Mucosa of descending colon (tissue), 3 donors: ENCODE data around the gene MRPL34. TPM values are rescaled to one million over a fixed set of nuclear protein-coding genes. Genes with fewer than 3 reads are reported as not detected.

ENCODE experiments used
- ATAC-seq: fragments of 200-7000 bp; cut with Tn5 transposase; one replicate; pipeline ENCODE4 v1.9.1; 2020; ENCODE audit warnings: mild to moderate bottlenecking, moderate library complexity
- DNase-seq, 3 donors: peaks; one replicate each; pipeline ENCODE4 v3.0.0-alpha.2; 2020
- H3K36me3 ChIP-seq: fragments of 200-600 bp; one replicate; pipeline ENCODE4 v1.8.0; 2021; ENCODE audit warnings: low read depth, mild to moderate bottlenecking
- H3K4me1 ChIP-seq: fragments of 200-600 bp; one replicate; pipeline ENCODE4 v1.8.0; 2021; ENCODE audit warnings: low read depth, mild to moderate bottlenecking
- H3K4me3 ChIP-seq: fragments of 200-600 bp; one replicate; pipeline ENCODE4 v1.8.0; 2021; ENCODE audit warnings: mild to moderate bottlenecking
- H3K9me3 ChIP-seq: fragments of 200-600 bp; one replicate; pipeline ENCODE4 v1.8.0; 2021; ENCODE audit warnings: mild to moderate bottlenecking
- intact Hi-C, 2 donors: fragments of 100-400 bp; cut with DNase I in 1 of 2; cut with micrococcal nuclease in 1 of 2; formaldehyde crosslinking; loops; one replicate each; pipeline versions ENCODE4 v1.11.0 to v1.11.1; 2022; cut with DNase I, micrococcal nuclease
- total RNA-seq, 3 donors: library from RNA; stranded (reverse); fragmentation: NEBNext Ultra II Directional in 2 of 3; extraction: Animal tissue kit (Norgen Biotek cat#: 25700) in 2 of 3; gene quantifications; one replicate each; pipeline versions ENCODE4 v1.2.1 to v1.2.4, GENCODE V29; 2021 to 2023
- TF ChIP-seq, protein P1 (sequence below): fragments of 200-600 bp; IDR thresholded peaks from one replicate; pipeline ENCODE4 v1.8.0; 2022; ENCODE audit warnings: antibody characterized with exemption, mild to moderate bottlenecking
- donor health status: DM: no; HTN: no; CAD: no; lungs with moderate emphysema.
- donor health status: DM: no; HTN: no; CAD: no.
- donor health status: DM: no; HTN: yes; CAD: no.

Gene MRPL34
- total RNA-seq, 3 donors from 2014 or later = 124 to 148 (median 145) TPM

DNA sequence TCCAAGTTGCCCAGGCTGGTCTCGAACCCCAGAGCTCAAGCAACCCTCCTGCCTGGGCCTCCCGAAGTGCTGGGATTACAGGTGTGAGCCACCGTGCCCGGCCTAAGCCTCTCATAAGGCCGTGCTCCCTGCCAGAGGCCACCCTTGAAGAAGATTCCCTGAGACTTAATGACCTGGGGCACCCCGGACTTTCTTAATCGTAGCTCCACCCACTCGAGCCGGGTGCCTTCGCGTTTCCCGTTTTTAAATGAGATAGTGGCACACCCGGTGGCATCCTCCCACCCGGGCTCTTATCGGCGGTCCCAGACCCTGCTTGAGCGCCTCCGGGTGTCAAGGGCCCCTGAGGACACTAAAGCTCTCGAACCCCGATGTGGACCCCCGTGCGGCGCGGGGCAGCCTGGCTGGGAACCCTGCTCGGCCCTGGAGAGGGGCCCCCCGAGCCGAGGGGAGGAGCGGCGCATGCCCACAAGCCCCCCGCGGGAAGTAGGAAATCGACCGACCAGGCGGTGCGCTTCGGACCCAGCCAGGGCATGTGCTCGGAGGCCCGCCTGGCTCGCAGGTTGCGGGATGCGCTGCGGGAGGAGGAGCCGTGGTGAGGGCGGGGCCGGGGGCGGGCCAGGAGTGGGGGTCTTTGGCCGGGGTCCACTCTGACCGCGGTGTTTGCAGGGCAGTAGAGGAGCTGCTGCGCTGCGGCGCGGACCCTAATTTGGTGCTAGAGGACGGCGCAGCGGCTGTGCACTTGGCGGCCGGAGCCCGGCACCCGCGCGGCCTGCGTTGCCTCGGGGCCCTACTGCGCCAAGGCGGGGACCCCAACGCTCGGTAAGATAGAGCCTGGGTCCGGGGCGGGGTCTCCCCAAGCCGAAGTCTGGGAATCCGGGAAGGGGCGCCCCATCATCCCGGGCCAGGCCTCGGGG is 24.0 kb upstream of the MRPL34 start, which contains the start of gene ANKLE1:
TSS of gene ANKLE1 (plus strand) at position 511 of the 914 bp plus-strand sequence. CDS start at position 531, 20 bp downstream.
- ATAC-seq = peak; percentile 35
- peaks cover 15% of the 10 kb centered on the region for H3K4me1 ChIP-seq
- H3K36me3 ChIP-seq = no peaks in the 10 kb centered on the region
- DNase-seq = peak in 1 of 3 donors; percentile 69
- no peak within 1 kb of the TSS for H3K4me3 ChIP-seq
- TF ChIP-seq, protein P1, sequence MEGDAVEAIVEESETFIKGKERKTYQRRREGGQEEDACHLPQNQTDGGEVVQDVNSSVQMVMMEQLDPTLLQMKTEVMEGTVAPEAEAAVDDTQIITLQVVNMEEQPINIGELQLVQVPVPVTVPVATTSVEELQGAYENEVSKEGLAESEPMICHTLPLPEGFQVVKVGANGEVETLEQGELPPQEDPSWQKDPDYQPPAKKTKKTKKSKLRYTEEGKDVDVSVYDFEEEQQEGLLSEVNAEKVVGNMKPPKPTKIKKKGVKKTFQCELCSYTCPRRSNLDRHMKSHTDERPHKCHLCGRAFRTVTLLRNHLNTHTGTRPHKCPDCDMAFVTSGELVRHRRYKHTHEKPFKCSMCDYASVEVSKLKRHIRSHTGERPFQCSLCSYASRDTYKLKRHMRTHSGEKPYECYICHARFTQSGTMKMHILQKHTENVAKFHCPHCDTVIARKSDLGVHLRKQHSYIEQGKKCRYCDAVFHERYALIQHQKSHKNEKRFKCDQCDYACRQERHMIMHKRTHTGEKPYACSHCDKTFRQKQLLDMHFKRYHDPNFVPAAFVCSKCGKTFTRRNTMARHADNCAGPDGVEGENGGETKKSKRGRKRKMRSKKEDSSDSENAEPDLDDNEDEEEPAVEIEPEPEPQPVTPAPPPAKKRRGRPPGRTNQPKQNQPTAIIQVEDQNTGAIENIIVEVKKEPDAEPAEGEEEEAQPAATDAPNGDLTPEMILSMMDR = no peak
- intact Hi-C loops = loop anchor here (5.0 kb wide), 2 partner anchors 79 to 214 kb away; no protein-coding TSS in a partner anchor
- no peaks in the 10 kb centered on the region for H3K9me3 ChIP-seq

GRCh38 chr19:17282488-17283125 is 23.1 kb upstream of the MRPL34 start:
- peak; percentile 87 to 94 (median 90) for DNase-seq
- TF ChIP-seq, protein P1 = peak; percentile 91
- Histone ChIP-seq H3K4me1 (peaks cover 15% of the 10 kb centered on the region), H3K9me3 (no peaks in the 10 kb centered on the region), H3K36me3 (no peaks in the 10 kb centered on the region), H3K4me3 (no peak overlapping the region)
- intact Hi-C loops = loop anchor here (5.0 kb wide), 2 partner anchors 80 to 215 kb away; no protein-coding TSS in a partner anchor
- ATAC-seq = peak; percentile 99

DNA sequence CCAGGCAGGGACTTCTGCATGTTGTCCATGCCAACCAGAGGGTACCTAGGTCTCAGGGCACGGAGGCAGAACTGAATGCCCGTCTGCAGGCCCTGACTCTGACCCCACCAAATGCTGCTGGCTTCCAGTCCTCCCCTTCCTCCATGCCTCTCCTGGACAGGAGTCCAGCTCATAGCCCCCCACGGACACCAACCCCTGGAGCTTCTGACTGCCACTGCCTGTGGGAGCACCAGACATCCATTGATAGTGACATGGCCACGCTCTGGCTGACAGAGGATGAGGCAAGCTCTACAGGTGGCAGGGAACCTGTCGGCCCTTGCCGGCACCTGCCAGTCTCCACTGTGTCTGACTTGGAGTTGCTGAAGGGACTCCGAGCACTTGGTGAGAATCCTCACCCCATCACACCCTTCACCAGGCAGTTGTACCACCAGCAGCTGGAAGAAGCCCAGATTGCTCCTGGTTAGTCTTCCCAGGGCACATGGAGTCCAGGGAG is 22.1 kb upstream of the MRPL34 start:
- no peak overlapping the region for H3K4me3 ChIP-seq
- ATAC-seq (no peak), DNase-seq (no peak)
- TF ChIP-seq, protein P1 = no peak
- H3K4me1 ChIP-seq = peaks cover 15% of the 10 kb centered on the region
- H3K9me3 ChIP-seq = no peaks in the 10 kb centered on the region
- intact Hi-C loops = loop anchor here (5.0 kb wide), 2 partner anchors 81 to 216 kb away; no protein-coding TSS in a partner anchor
- no peaks in the 10 kb centered on the region for H3K36me3 ChIP-seq

- intact Hi-C loops = no loop called here
- DNase-seq = no peak
- TF ChIP-seq, protein P1 = no peak
These were observed 20.1 kb upstream of the MRPL34 start for GRCh38 chr19:17285415-17286135.

DNA sequence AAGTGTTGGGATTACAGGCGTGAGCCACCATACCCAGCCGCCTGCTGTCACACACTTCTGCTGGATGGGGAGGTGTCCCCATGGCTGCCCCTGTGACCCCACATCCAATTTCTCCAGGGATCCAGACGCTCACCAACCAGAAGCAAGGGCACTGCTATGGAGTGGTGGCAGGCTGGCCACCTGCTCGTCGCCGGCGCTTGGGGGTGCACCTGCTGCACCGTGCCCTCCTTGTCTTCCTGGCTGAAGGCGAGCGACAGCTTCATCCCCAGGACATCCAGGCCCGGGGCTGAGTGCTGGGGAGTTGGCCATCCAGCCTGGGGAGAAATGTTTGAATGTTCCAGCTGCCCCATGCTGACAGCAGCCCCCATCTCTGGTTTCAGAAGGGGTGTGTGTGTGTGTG is 19.4 kb upstream of the MRPL34 start:
- intact Hi-C loops = no loop called here
- Histone ChIP-seq H3K36me3 (no peaks in the 10 kb centered on the region), H3K9me3 (no peaks in the 10 kb centered on the region), H3K4me1 (peaks cover 15% of the 10 kb centered on the region), H3K4me3 (no peak overlapping the region)
- TF ChIP-seq, protein P1 = no peak
- no peak for DNase-seq
- no peak for ATAC-seq

More at GRCh38 chr19:17285415-17286135, 20.1 kb upstream of the MRPL34 start:
- Histone ChIP-seq H3K4me1 (peaks cover 15% of the 10 kb centered on the region), H3K4me3 (no peak overlapping the region), H3K9me3 (no peaks in the 10 kb centered on the region), H3K36me3 (no peaks in the 10 kb centered on the region)
- no peak for ATAC-seq
